CD4-positive, alpha-beta T cell treated with Interleukin-21 for 1 hour (primary cell): ENCODE data around the gene POU2AF1.

Source experiments
- DNase-seq: peaks from one replicate; pipeline ENCODE4 v3.0.0-alpha.2; 2020

The POU2AF1 gene, protein sequence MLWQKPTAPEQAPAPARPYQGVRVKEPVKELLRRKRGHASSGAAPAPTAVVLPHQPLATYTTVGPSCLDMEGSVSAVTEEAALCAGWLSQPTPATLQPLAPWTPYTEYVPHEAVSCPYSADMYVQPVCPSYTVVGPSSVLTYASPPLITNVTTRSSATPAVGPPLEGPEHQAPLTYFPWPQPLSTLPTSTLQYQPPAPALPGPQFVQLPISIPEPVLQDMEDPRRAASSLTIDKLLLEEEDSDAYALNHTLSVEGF

GRCh38 chr11:111378861-111379601 is at the start of gene POU2AF1:
Gene POU2AF1 (minus strand): TSS chr11:111379275. CDS start chr11:111379177, 98 bp downstream.
- peak; percentile 68 for DNase-seq

DNA sequence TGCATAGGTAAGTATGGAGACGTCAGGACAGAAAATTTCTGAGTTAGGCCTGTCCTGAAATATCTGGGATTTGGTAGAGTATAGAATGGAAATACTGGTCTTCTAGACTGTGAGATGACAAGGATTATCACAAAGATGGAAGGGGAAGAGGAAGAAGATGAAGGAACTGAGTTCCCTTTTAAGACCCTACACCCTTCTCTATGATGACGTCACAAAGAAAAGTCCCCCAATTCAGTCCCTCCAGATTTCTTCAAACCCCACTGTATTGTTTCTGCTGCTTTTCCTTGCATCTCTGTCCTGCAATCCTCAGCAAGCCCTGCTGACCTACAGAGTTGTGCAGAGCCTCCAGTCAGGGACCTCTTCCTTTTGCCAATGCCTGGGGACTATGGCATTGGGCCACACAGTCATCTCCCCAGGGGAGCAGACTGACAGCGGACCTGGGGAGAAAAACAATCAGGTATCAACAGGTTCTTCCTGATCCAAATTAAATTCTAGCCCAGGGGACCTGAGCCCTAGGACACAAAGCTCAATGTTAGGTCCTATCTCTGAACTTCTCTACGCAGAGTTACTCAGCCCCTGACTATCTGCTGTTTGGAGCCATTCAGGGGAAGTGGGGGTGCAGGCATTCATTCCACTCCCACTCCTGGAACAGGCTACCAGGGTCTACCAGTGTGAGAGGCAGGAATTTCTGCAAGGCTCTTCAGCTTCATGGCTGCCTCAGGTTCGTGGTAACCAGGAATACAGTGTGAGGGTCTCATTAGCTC is 49.2 kb upstream of the POU2AF1 start:
- DNase-seq = no peak

DNA sequence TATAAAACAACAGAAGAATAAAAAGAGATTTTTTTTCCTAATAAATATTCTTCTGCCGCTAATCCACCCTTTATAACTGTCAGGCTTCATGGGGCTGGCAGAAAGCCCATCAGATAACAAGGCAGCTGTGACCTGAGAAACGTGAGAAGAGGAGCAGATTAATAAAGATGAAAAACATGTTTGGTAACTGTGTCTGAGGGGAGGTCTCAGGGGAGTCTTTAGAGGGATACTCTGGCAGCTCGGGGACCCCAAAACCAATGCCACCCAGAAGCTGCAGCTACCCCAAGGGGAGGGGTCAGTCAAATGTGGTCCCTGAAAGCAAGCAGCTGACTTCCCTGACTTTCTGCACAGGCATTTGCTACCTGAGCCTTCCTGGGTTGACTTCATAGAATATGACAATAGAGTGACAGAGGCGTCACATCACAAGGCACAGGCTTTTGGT is 48.4 kb upstream of the POU2AF1 start:
- DNase-seq = no peak

DNA sequence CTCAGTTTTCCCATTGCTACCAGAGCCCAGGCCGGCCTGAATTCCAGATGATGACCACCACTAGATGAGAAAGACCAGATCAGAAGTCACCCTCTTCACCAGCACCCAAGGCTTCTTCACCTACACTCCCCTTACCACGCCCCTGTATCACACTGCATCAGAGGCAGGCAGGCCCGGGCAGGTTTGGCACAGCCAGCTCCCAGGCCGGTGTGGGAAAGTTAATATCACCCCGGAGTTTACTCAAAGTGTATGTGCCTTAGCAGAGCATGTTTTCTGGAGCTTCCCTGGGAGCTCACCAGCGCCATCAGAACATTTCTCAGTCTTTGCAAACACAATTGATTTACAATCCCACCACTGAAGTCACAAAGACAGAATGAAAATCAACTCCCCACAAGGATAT is 47.5 kb upstream of the POU2AF1 start:
- no peak for DNase-seq

DNA sequence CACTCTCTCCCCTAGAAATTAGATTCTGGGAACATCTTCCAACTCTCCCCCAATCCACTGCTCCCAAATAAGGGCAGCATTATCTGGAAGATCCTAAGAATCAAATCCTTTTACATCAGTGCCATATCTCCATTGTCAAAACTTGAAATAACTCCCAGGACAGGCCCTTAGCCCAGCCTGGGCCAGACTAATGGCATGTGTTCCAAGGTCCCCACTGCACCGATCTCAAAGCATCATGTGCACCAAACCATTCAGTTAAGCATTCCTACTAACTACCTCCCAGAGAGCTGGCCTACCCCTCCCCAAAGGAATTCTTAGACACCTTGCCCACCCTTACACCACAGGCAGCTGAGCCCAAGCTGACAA is 44.2 kb upstream of the POU2AF1 start:
- no peak for DNase-seq

DNA sequence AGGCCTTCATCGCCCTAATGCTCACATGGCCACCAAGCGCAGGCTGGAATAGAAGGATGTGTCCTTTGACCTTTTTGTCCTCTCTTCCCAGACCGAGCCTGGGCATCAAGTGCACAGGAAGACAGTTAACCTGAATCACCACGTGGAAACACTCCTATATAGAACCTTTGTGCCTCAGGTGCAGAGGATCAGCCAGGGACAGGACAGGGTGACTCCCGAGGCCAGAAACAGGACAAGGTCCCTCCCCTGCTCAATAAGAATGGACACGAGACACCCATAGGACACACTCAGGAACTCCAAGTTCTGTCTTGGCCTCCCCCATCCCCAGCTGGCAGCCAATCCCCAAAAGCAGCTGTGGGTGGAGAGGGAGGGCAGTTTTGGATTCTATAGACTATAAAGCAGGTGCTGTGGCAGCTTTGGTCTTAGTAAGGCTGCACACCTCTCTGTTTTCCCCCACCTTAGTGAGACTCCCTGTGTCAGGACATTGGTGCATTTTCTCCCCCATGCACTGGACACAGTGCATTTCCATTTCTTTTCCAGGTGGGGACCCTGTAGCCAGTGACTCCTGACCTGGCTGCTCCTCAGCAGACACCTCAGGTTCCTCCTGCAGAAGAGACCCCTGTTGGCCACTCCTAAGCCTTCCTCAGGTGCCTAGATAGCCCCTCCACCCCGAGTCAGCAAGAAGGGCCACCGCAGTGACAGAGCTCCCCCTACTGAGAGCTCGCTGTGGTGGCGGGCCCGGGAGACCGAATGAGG is 43.6 kb upstream of the POU2AF1 start:
- peak; percentile 38 for DNase-seq

DNA sequence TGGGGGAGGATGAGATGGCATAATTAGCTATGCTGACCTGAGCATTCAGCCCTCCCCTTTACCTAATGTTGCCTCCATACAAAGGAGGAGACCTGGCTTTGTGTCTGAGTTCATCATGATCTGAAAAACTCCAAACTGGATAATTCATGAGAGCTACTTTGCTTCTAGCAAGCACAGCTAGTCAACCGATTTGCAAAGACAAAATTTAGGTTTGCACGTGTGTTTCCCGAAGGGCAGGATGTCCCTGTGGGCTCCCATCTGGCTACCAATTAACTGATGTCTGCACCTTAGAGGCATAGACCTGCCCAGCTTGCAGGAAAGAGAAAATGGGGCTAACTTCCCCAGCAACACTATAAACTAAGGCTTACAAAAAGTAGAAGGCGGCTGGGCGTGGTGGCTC is 42.2 kb upstream of the POU2AF1 start:
- no peak for DNase-seq

DNA sequence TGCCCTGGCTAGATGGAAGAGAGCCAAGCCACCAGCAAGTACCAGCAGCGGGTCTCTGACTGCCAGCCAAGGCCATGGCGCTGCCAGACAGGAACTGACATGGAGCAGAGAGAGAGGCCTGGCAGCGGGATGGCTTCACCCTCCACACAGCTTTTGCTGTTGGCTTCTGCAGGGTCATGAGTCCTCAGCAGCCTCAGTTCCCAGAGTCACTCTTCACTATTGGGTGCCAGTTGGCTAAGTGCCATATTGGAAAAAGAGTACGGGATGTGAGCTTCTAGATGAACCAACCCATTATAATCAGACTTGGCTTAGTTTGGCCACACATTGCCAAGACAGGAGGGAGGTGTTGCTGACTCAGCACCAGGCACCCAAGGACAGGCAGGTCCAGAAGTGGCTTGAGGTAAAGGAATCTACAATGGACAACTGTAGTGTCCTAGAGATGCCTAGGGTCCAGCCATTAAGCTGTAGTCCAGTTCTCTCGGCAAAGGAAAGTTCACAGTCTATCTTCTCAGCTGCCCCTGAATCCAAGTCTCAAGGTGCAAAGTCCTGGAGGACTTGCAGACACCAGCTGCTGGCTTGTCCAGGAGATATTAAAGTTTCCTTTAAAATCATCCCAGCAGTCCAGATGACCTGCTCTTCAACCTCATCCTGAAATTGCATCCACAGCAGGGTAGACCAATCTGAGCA is 40.7 kb upstream of the POU2AF1 start:
- no peak for DNase-seq

DNA sequence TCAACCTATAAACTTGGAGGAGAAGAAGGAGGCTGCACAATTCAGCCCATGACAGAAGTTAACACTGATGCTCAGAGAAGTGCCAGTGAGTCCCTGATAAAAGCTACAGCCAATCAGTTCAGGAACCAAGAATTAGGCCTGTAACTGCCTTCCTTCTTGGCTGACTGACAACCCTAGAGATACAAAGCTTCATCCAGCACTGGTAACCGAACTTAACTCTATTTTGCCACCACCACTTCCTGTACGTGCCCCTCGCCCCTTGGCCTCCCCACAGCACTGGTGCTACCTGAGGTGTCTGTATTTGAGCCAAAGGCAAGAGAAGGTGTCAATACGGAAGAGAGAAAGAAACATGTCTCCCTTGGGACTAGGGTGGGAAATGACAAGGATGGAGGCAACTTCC is 40.1 kb upstream of the POU2AF1 start:
- DNase-seq = no peak

DNA sequence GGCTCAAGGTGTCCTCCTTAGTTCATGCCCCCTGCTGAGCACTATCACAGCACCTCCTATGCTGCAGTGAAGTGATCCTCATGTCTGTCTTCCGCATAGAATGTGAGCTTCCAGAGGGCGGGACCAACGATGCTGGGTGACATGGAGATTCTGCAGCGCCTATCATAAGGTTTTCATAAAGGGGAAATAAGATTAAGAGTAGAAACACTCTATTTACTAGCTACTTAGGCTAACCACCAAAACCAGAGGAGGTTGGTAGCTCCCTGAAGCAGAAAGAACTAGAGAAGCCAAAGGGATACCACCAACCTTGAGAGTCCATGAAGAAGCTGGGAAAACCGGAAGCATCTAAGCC is 39.3 kb upstream of the POU2AF1 start:
- DNase-seq = no peak

DNA sequence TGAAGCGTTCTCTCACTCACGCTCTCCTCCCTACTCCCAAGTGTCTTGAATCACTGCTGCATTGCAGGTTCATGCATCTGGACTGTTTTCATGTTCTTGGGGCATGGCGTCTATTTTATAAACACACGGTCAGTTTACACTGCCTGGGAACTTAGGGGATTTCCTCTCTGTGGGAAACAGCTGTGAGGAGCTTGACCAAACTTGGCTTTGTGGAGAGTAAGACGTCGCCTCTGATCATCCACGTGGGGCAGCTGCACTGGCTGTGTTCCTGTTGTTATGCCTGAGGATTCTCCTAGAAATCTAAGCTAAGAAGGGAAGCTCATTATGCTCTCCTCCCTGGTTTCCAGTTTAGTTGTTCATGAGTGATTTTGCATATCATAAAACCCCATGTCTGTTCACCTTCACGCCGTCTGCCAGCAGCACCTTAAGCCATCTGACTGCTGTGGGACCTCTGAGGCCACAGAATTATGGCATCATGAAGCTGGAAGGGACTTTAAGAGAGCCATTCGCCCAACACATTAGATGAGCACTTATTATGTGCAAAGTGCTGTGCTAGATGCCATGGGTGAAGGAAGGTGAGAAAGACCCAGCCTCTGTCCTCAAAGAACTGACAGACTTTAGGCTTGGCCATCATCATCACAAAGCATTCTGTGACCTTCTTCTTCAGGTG is 38.8 kb upstream of the POU2AF1 start:
- DNase-seq = no peak

DNA sequence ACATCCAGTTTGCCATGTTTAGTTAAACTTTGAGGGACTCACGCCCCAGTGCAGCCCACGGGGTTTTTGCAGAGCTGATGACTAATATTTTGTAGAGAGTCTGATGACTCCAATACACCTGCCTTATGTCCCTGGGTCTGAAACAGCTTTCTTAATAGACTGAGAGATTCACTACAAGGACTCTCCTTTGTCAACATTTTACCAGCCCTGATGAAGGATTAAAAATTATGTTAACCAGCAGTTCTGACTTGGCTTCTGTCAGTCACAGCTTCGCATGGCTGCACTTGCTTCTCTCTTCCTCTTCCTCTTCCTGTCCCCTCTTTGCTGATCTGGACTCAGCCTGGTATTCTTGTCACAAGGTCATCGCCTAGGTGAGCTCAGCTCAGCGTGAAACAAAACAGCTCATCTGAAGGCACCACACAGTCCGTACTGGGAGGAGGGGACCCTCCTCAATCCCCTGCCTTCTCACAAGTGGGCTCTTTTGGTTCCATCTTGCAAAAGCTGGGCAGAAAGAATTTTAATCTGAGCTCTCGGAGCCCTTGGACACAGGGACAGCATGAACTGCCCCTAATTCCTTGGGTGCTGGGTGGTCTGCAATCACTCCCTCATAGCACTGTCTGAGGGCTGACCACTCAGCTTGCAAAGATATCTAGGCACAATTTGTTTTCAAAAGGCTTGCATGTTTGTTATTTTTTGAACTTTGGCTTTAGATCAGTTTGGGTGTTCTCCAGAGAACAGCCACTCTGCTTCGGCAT is 38.1 kb upstream of the POU2AF1 start:
- no peak for DNase-seq

DNA sequence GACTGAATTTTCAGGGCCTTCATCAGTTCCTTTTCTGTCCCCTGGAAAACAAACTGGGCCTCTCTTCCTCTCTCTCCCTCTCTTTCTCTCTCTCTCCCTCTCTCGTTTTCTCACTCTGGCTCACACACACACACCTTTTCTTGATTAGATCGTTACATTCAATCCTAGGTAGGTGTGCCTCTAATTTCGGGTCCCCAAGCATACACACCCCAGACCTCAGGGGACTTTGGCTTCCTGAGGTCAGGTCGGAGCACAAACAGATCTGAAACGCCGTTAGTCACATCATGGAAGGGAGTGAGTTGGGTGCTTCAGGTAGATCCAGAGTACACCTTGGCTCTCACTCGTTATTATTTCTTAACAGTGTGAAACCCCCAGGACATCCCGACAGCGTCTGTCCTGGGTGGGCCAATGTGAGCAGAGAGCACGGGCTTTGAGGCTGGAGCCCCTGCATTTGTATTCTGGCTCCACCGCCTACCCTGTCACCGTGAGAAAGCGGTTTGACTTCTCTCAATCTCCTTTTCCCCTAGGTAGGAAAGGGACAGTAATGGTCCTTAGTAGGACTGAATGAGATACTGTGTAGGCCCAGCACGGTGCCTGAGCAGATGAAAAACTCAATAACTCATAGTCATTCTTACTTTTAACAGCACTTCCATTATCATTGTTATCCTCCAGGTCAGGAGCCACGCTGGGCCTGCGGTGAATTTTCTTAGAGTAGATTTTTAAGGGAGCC is 37.3 kb upstream of the POU2AF1 start:
- DNase-seq = no peak

DNA sequence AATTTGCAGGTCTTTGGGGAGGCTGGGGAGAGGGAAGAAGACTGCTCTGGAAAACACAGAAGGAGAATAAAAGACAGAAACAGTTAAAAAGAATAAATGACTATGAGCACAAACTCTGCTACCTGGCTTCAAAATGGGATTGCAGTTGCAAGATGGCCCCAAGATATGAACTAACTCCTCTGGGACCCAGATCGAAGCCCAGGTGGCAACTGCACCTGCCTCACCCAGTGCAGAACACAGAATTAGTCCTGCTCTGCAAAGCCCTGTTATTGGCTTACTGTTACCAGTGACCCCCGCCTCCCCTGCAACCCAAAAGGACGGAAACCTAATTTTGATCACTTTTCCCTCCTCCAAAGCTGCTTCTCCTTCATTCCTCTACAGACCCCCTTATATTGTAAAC is 35.9 kb upstream of the POU2AF1 start:
- no peak for DNase-seq

DNA sequence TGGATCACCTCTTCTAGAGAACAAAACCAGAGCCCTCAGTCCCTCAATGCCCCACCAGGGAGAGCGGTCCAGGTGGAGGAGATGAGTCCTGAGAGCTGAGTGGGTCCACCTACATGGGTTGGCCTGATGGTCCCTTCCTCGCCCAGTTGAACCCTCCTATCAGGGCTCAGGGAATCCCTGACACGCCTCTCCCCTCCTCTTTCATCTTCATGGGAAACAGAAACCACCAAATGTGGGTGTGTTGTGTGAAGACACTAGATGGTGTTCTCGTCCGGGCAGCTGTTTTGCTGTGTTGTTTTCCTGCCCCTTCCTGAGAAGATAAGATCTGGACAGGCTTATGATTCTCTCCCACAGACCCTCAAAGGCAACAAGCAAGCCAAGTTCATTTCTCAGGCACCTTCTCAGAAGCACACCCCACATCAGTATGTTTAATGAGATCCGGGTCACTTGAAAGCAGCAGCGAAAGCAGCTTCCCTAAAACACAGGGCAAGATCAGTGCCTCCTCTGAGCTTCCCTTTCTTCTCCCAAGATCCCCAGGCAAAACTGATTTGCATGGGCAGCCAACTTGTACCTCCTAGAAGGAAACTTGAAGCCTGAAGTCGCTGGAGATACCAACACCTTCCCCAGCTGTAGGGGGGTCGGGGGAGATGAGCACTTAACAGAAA is 35.3 kb upstream of the POU2AF1 start:
- peak; percentile 6 for DNase-seq

DNA sequence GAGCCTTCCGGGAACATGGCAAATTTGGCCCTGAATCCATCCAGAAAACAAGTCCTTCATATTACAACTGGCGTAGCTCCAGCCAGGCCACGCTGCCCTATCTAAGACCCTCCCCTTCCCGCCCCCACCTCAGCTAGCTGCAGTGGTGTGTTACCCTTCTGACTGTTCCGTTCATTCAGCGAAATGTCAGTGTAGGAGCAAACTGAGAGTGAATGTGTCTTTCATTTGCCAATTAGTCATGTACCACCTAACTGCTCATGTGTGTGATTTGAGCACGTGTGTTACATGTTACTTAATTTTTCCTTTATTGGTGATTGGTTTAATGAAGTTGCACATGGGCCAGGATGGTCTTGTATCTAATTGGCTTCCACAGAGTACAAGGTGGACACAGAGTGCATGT is 34.8 kb upstream of the POU2AF1 start:
- DNase-seq = no peak

DNA sequence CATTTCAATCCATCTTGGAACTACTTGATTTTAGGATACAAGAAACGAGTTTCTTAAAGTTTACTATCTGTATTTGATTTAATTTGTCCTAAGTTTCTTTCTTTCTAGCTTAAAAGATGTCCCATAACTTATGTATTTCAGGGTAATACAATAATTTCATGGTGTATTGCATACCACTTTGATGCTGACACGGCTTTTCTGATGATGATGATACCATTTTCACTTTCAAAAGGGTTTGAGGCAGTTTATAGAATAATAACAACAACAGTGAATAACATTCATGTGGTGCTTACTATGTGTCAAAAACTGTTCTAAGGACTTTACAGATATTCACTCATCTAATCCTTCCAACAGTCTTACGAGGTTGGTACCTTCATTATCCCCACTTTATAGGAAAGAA is 33.2 kb upstream of the POU2AF1 start:
- no peak for DNase-seq

- no peak for DNase-seq
These were observed 32.4 kb upstream of the POU2AF1 start for GRCh38 chr11:111411456-111411855.

DNA sequence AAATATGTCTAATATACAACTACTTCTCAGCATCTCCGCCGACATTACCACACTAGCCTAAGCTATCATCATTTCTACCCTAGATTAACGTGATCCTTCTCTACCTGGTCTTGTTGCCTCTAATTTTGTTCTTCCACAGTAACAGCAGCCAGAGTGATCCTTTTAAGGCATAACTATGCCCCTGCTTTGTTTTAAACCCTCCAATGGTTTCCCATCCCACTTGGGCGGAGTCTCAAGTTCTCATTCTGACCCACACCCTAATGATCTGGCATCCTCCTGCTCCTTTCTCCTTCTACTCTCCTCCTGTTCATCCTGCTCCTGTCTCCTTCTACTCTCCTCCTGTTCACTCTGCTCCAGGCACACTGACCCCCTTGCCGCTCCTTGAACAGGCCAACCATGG is 31.9 kb upstream of the POU2AF1 start:
- no peak for DNase-seq

DNA sequence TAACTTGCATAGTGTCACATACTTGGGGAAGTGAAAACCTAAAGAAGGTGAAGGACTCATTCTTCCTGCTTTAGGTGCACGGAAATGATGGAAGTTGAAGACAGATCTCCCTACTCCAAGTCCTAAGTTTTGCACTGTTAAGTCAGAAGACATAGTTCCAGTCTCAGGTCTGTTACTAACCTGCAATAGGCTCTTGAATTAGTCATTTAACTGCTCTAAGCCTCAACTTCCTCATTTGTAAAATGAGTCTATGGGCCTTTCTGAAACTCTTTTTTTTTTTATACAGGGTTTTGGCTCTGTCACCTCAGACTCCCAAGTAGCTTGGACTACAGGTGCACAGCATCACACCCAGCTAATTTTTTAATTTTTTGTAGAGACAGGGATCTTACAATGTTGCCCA is 30.8 kb upstream of the POU2AF1 start:
- peak; percentile 2 for DNase-seq
